Keratinocyte (primary cell): ENCODE measurements around the gene KIDINS220. TPM values are rescaled to one million over a fixed set of nuclear protein-coding genes. Genes with fewer than 3 reads are reported as not detected.
A peak's percentile ranks its signal among the peaks of the same experiment; 100 is the strongest.

Source experiments
- DNase-seq: peaks from one replicate; pipeline ENCODE4 v3.0.0-alpha.2; 2011; ENCODE audit warnings: low read depth, missing footprints, low spot score
- FAIRE-seq: peaks from 2 replicates; lab custom pipeline; 2011; peaks lifted over from hg19 to GRCh38; lab: Jason Lieb, UNC
- H2AFZ ChIP-seq: 2 replicates; pipeline ENCODE4 v1.6.0; 2012; ENCODE audit warnings: low read length, control low read depth, inconsistent platforms; ENCODE audit not compliant: control insufficient read depth
- H3K27ac ChIP-seq: 2 replicates; pipeline ENCODE4 v1.5.1; 2011; ENCODE audit warnings: low read length; ENCODE audit not compliant: control insufficient read depth, insufficient read depth
- H3K27me3 ChIP-seq: 3 replicates; pipeline ENCODE4 v1.6.0; 2011; ENCODE audit warnings: low read length; ENCODE audit not compliant: control insufficient read depth, insufficient read depth; ENCODE audit errors: extremely low read depth
- H3K36me3 ChIP-seq, 2 experiments: 2 replicates in 1 of 2; 3 replicates in 1 of 2; pipeline ENCODE4 v1.5.1; 2011; ENCODE audit warnings: low read length in 2 of 2, mild to moderate bottlenecking in 1 of 2; ENCODE audit not compliant: control insufficient read depth in 2 of 2, insufficient read depth in 2 of 2; ENCODE audit errors: extremely low read depth in 1 of 2
- H3K4me1 ChIP-seq: 3 replicates; pipeline ENCODE4 v1.5.1; 2011; ENCODE audit warnings: low read length; ENCODE audit not compliant: control insufficient read depth, insufficient read depth; ENCODE audit errors: extremely low read depth
- H3K4me2 ChIP-seq: 3 replicates; pipeline ENCODE4 v1.6.0; 2011; ENCODE audit warnings: low read depth, low read length; ENCODE audit not compliant: control insufficient read depth, insufficient read depth; ENCODE audit errors: extremely low read depth
- H3K4me3 ChIP-seq, 3 experiments: fragments of 200-600 bp in 1 of 3; sonication (generic) in 1 of 3; 2 replicates in 2 of 3; 3 replicates in 1 of 3; pipeline ENCODE4 v1.5.1; 2011 to 2016; ENCODE audit warnings: low read length in 3 of 3, mild to moderate bottlenecking in 3 of 3, control low read depth in 2 of 3, inconsistent platforms in 1 of 3, low read depth in 1 of 3, mixed read lengths in 1 of 3, mixed run types in 1 of 3, moderate library complexity in 1 of 3; ENCODE audit not compliant: control insufficient read depth in 2 of 3, insufficient read depth in 2 of 3; ENCODE audit errors: extremely low read depth in 1 of 3
- H3K79me2 ChIP-seq: 2 replicates; pipeline ENCODE4 v1.6.0; 2012; ENCODE audit warnings: low read length; ENCODE audit not compliant: control insufficient read depth, insufficient read depth
- H3K9ac ChIP-seq: 3 replicates; pipeline ENCODE4 v1.6.0; 2011; ENCODE audit warnings: low read length; ENCODE audit not compliant: control insufficient read depth, insufficient read depth; ENCODE audit errors: extremely low read depth
- H3K9me1 ChIP-seq: 3 replicates; pipeline ENCODE4 v1.6.0; 2011; ENCODE audit warnings: low read length; ENCODE audit not compliant: control insufficient read depth, insufficient read depth; ENCODE audit errors: extremely low read depth
- H3K9me3 ChIP-seq: 2 replicates; pipeline ENCODE4 v1.5.1; 2012; ENCODE audit warnings: low read depth, low read length; ENCODE audit not compliant: control insufficient read depth
- H4K20me1 ChIP-seq: 3 replicates; pipeline ENCODE4 v1.6.0; 2011; ENCODE audit warnings: low read length; ENCODE audit not compliant: control insufficient read depth, insufficient read depth; ENCODE audit errors: extremely low read depth
- CTCF ChIP-seq, 3 experiments: IDR thresholded peaks in 1 of 3; conservative IDR thresholded peaks in 1 of 3; optimal IDR thresholded peaks in 1 of 3; 2 replicates in 2 of 3; 3 replicates in 1 of 3; pipeline versions ENCODE3 to v1.5.1; 2011; ENCODE audit warnings: low read length in 3 of 3, mild to moderate bottlenecking in 3 of 3, moderate library complexity in 2 of 3, control low read depth in 1 of 3, inconsistent platforms in 1 of 3; ENCODE audit not compliant: insufficient read depth in 2 of 3; ENCODE audit errors: extremely low read depth in 1 of 3
- EZH2 ChIP-seq: IDR thresholded peaks from one replicate; pipeline ENCODE4 v1.6.1; 2012; ENCODE audit warnings: inconsistent platforms, mild to moderate bottlenecking, low read length, moderate library complexity
- dilution Hi-C: fragments of 300-500 bp; cut with MboI; formaldehyde crosslinking; loops from one replicate; pipeline ENCODE4 v1.7.0; 2020; ENCODE audit warnings: low sequenced_read_pairs; ENCODE audit not compliant: extremely low pct_ligation_motif_present
- polyA plus RNA-seq, 5 experiments: library from polyadenylated mRNA; depleted of rRNA in 3 of 5; stranded (reverse) in 3 of 5; stranded (forward) in 1 of 5; unstranded in 1 of 5; fragments of >200 nt; gene quantifications; 1 replicate in 1 of 5; 2 replicates in 3 of 5; 3 replicates in 1 of 5; pipeline versions ENCODE4 v1.2.1 to v1.2.3, GENCODE V29; 2011 to 2012; ENCODE audit warnings: missing spikeins in 2 of 5, low read depth in 1 of 5, low replicate concordance in 1 of 5

The KIDINS220 gene
- polyA plus RNA-seq, 1 donor (not counting 4 experiments of a cell fraction or from before 2014, with no cell fraction given): 28.8 TPM

DNA sequence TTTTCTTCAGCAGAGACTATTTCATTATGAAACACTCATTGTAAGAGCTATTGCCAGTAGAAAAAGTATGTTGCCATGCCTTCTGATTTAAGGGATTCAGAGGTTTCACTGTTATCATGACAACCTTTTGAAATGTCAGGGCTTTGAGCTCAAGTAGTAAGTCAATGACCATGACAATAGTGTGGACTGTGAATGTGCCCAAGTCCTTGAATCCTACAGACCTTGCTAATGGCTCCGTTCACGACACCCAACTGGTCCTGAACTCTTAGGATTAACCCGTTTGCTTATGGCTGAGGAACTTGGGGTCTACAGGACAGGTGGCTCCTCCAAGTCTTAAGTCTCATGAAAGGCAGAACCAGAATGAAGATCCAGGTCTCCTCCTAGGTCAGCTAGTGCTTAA, 17.6 kb upstream of the KIDINS220 start:
- dilution Hi-C loops: no loop called here
- FAIRE-seq: peak; percentile 52
- no peaks in the 10 kb centered on the region for H4K20me1 ChIP-seq

GRCh38 chr2:8853426-8853825, 16.0 kb upstream of the KIDINS220 start:
- dilution Hi-C loops: no loop called here
- FAIRE-seq: no peak
- H3K4me2 ChIP-seq: no peak overlapping the region
- H3K9me3 ChIP-seq: no peaks in the 10 kb centered on the region
- no peaks in the 10 kb centered on the region for H3K27me3 ChIP-seq
- no peak for DNase-seq
- peaks cover 22% of the 10 kb centered on the region for H3K4me1 ChIP-seq
- no peak overlapping the region for H3K4me3 ChIP-seq
- no peaks in the 10 kb centered on the region for H3K79me2 ChIP-seq
- H3K9me1 ChIP-seq: no peaks in the 10 kb centered on the region
- no peak overlapping the region for H3K27ac ChIP-seq
- TF ChIP-seq CTCF (optimal IDR thresholded peaks at IDR 0.05 in 1 of 3, IDR thresholded peaks at IDR 0.05 in 1 of 3, conservative IDR thresholded peaks at IDR 0.05 in 1 of 3; ENCODE audit: extremely low read depth in 1 of 3, insufficient read depth in 2 of 3, low read length in 3 of 3): no peak
- no peak for TF ChIP-seq EZH2
- H3K36me3 ChIP-seq: no peaks in the 10 kb centered on the region
- H2AFZ ChIP-seq: no peak overlapping the region
- H4K20me1 ChIP-seq: no peaks in the 10 kb centered on the region
- H3K9ac ChIP-seq: no peak overlapping the region

More for the DNA sequence above, 17.6 kb upstream of the KIDINS220 start:
- Histone ChIP-seq H3K27me3 (no peaks in the 10 kb centered on the region), H3K36me3 (peaks cover 0 to 2% of the 10 kb centered on the region in 2 experiments), H3K4me1 (peaks cover 14% of the 10 kb centered on the region), H3K9ac (no peak overlapping the region), H3K9me1 (no peaks in the 10 kb centered on the region), H3K79me2 (no peaks in the 10 kb centered on the region), H2AFZ (no peak overlapping the region), H3K9me3 (no peaks in the 10 kb centered on the region), H3K4me3 (no peak overlapping the region), H3K27ac (no peak overlapping the region), H3K4me2 (no peak overlapping the region)
- no peak for DNase-seq
- TF ChIP-seq CTCF (optimal IDR thresholded peaks at IDR 0.05 in 1 of 3, IDR thresholded peaks at IDR 0.05 in 1 of 3, conservative IDR thresholded peaks at IDR 0.05 in 1 of 3; ENCODE audit: extremely low read depth in 1 of 3, insufficient read depth in 2 of 3, low read length in 3 of 3) (no peak), EZH2 (no peak)
